ENCODE measurements around the gene ARSB.
A peak's percentile ranks its signal among the peaks of the same experiment; 100 is the strongest.

The ARSB gene

DNA sequence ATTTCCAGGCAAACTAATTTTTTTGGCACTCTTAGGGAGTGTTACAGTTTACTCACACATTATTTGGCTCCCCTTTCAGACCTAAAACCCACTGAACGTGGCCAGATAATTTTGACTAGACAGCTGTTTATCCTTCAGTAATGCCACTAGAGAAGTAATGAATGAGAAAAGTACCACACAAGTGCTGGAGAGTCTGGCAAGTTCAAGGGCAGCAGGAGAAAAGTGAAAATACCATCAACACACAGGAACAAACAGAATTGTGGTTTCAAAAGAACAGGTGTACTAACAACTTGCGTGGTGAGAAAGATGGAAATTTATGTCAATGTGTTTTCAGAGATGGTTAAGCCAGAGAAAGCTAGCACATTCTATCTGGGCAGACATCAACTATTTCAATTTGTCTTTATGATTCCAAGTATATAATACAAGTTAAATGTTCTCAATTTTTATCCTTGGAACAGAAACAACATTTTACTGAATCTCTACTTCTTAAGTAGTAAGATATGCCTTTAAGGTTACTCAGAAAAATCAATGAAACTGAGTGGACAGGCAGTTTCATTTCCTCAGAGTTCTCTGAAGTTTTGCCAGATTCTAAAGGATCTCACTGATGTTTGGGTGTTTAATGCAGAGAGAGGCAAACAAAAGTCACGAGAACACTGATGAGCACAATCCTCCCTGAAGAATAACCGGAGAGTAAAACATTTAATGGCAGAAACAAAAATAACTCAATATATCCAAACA lies 91.0 kb downstream of the ARSB start:
- H3K27ac ChIP-seq = no peak overlapping the region
- no peak for TF ChIP-seq CTCF (IDR thresholded peaks at IDR 0.05)
- DNase-seq (ENCODE audit: low spot score) = no peak
- no peak overlapping the region for H3K4me3 ChIP-seq

- no peak for TF ChIP-seq CTCF (IDR thresholded peaks at IDR 0.05)
- Histone ChIP-seq H3K27ac (no peak overlapping the region), H3K4me3 (no peak overlapping the region)
- DNase-seq (ENCODE audit: low spot score) = no peak
These were observed 94.3 kb downstream of the ARSB start for GRCh38 chr5:78890667-78891379.

- Histone ChIP-seq H3K27ac (peak overlapping the region in 1 of 2 donors; percentile 23), H3K4me3 (no peak overlapping the region)
- TF ChIP-seq CTCF (IDR thresholded peaks at IDR 0.05) = no peak
- DNase-seq (ENCODE audit: low spot score) = no peak
These were observed 95.6 kb downstream of the ARSB start for GRCh38 chr5:78889369-78890140.

- TF ChIP-seq CTCF (IDR thresholded peaks at IDR 0.05) = no peak
- H3K27ac ChIP-seq = peak overlapping the region in 1 of 2 donors; percentile 49
- no peak for DNase-seq (ENCODE audit: low spot score)
- no peak overlapping the region for H3K4me3 ChIP-seq
These were observed 96.3 kb downstream of the ARSB start for GRCh38 chr5:78888580-78889368.

DNA sequence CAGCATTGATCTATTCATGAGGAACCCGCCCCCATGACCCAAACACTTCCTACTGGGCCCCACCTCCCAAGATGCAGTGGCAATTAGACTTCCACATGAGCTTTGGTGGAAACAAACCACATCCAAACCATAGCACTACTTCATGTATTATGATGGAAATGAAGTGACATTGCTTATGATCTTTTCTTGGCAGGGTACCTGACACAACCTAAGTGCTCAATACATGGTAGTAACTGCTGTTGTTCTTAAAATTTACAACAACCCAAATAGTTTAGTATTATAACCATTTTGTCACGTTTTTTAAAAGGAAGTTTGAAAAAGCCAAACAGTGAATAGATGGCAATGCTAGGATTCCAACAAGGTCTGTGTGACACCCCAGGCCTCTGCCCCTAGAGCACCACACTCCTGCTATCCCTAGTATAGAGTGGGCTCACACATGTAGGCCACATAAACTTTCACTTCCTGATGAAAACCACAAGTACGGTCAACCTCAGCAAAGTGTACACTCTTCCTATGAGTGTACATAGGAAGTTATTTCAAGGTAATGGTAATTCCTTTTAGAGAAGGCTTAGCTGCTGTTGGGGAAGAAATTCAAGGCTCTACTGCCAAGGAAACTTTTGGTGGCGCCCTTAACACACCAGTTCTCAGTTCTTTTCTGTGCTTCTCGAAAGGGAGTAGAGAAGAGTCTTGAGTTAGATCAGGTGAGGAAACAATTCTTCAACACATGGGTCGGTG lies 97.6 kb downstream of the ARSB start:
- no peak overlapping the region for H3K27ac ChIP-seq
- no peak for TF ChIP-seq CTCF (IDR thresholded peaks at IDR 0.05)
- no peak overlapping the region for H3K4me3 ChIP-seq
- DNase-seq (ENCODE audit: low spot score) = no peak
